HCT116 (cell line): Measurements from ENCODE around the gene INPP5K. TPM values are rescaled to one million over a fixed set of nuclear protein-coding genes. Genes with fewer than 3 reads are reported as not detected.

Experiments used
- ATAC-seq: fragments of 200-7000 bp; cut with Tn5 transposase; 2 replicates; pipeline ENCODE4 v1.9.1; 2020; ENCODE audit warnings: mild to moderate bottlenecking, moderate library complexity
- BruUV-seq: library from RNA; stranded (reverse); fragments of 400-500 nt; replicated peaks from 2 replicates; lab custom pipeline; 2021; lab: Mats Ljungman, UMichigan
- CTCF ChIA-PET: fragments of 300-600 bp; sonication (Branson Sonifier 250); formaldehyde crosslinking; loops from one replicate; lab custom pipeline; 2021; ENCODE audit warnings: antibody characterized with exemption; lab: Charles Lee
- POLR2A ChIA-PET: fragments of 300-600, 350-600 bp; sonication (Branson Sonifier 250); formaldehyde crosslinking; loops from one replicate; lab custom pipeline; 2021; ENCODE audit warnings: antibody characterized with exemption; lab: Charles Lee
- RAD21 ChIA-PET, 2 experiments: fragments of 300-600 bp; sonication (Branson Sonifier 250); formaldehyde crosslinking; loops; one replicate each; lab custom pipeline; 2023; ENCODE audit warnings: low total read pairs in 2 of 2; ENCODE audit not compliant: uncharacterized antibody in 2 of 2, unreplicated experiment in 2 of 2, low non-redundant PET in 1 of 2; lab: Charles Lee
- DNase-seq: peaks from one replicate; pipeline ENCODE4 v3.0.0-alpha.2; 2010; ENCODE audit warnings: low read depth, low spot score
- H2AFZ ChIP-seq: fragments of 200-600 bp; shearing (Covaris generic), sonication (generic); 2 replicates; pipeline ENCODE4 v1.6.1; 2017; ENCODE audit warnings: low read depth, mixed run types, mixed read lengths, antibody characterized with exemption, low read length; ENCODE audit not compliant: poor library complexity, severe bottlenecking
- H3K27ac ChIP-seq: 2 replicates; pipeline ENCODE4 v1.5.1; 2012; ENCODE audit warnings: low read depth, low read length
- H3K27me3 ChIP-seq: fragments of 200-600 bp; sonication (generic); 2 replicates; pipeline ENCODE4 v1.6.1; 2016; ENCODE audit warnings: mixed run types, low read length, mixed read lengths; ENCODE audit not compliant: insufficient read depth
- H3K36me3 ChIP-seq, 2 experiments: fragments of 200-500 bp in 1 of 2; fragments of 200-600 bp in 1 of 2; sonication (Bioruptor generic) in 1 of 2; sonication (generic) in 1 of 2; 2 replicates each; pipeline versions ENCODE4 v1.5.1 to v1.6.1; 2014 to 2016; ENCODE audit warnings: low read length in 2 of 2, inconsistent platforms in 1 of 2, mixed read lengths in 1 of 2, mixed run types in 1 of 2; ENCODE audit not compliant: insufficient read depth in 2 of 2, control insufficient read depth in 1 of 2
- H3K4me1 ChIP-seq, 2 experiments: fragments of 200-600 bp in 1 of 2; sonication (generic) in 1 of 2; 2 replicates each; pipeline versions ENCODE4 v1.5.1 to v1.6.1; 2012 to 2017; ENCODE audit warnings: low read length in 2 of 2, inconsistent platforms in 1 of 2, mild to moderate bottlenecking in 1 of 2, mixed read lengths in 1 of 2, mixed run types in 1 of 2, moderate library complexity in 1 of 2; ENCODE audit not compliant: insufficient read depth in 2 of 2, control insufficient read depth in 1 of 2
- H3K4me2 ChIP-seq: fragments of 200-600 bp; sonication (generic); 2 replicates; pipeline ENCODE4 v1.6.1; 2017; ENCODE audit warnings: mixed run types, low read length, mixed read lengths
- H3K4me3 ChIP-seq, 2 experiments: fragments of 200-600 bp in 1 of 2; sonication (generic) in 1 of 2; replicated peaks in 1 of 2; 2 replicates each; pipeline ENCODE4 v1.5.1; 2011 to 2016; ENCODE audit warnings: low read length in 2 of 2, control low read depth in 1 of 2, low read depth in 1 of 2, mild to moderate bottlenecking in 1 of 2, mixed read lengths in 1 of 2, mixed run types in 1 of 2
- H3K79me2 ChIP-seq: fragments of 200-600 bp; sonication (generic); 2 replicates; pipeline ENCODE4 v1.6.1; 2017; ENCODE audit warnings: mild to moderate bottlenecking, mixed run types, low read length, moderate library complexity, mixed read lengths; ENCODE audit not compliant: insufficient read depth
- H3K9ac ChIP-seq: fragments of 200-600 bp; sonication (generic); 2 replicates; pipeline ENCODE4 v1.6.1; 2016; ENCODE audit warnings: low read length, mixed read lengths
- H3K9me2 ChIP-seq: fragments of 200-600 bp; sonication (generic), shearing (Covaris generic); 2 replicates; pipeline ENCODE4 v1.6.1; 2017; ENCODE audit warnings: mixed run types, mild to moderate bottlenecking, moderate library complexity; ENCODE audit not compliant: insufficient read depth
- H3K9me3 ChIP-seq, 2 experiments: fragments of 200-500 bp in 1 of 2; fragments of 200-600 bp in 1 of 2; sonication (Bioruptor generic) in 1 of 2; sonication (generic) in 1 of 2; 2 replicates each; pipeline ENCODE4 v1.6.1; 2014 to 2017; ENCODE audit warnings: low read length in 2 of 2, mixed read lengths in 2 of 2, inconsistent platforms in 1 of 2, low read depth in 1 of 2, mild to moderate bottlenecking in 1 of 2, mixed run types in 1 of 2, moderate library complexity in 1 of 2; ENCODE audit not compliant: control insufficient read depth in 1 of 2, insufficient read depth in 1 of 2
- H4K20me1 ChIP-seq: fragments of 200-600 bp; sonication (generic), shearing (Covaris generic); 2 replicates; pipeline ENCODE4 v1.6.1; 2017; ENCODE audit warnings: mixed run types, mild to moderate bottlenecking, moderate library complexity; ENCODE audit not compliant: insufficient read depth
- CBX3 ChIP-seq: IDR thresholded peaks from 2 replicates; pipeline ENCODE4 v1.6.1; 2012; ENCODE audit warnings: low read depth
- CEBPB ChIP-seq: IDR thresholded peaks from 2 replicates; pipeline ENCODE4 v1.6.1; 2012; ENCODE audit warnings: low read depth
- CTCF ChIP-seq, 3 experiments: fragments of 200-600 bp in 1 of 3; sonication (generic) in 1 of 3; IDR thresholded peaks in 2 of 3; conservative IDR thresholded peaks in 1 of 3; 2 replicates each; pipeline ENCODE4 v1.5.1; 2012 to 2017; ENCODE audit warnings: low read depth in 2 of 3, low read length in 2 of 3, antibody characterized with exemption in 1 of 3, borderline replicate concordance in 1 of 3, control low read depth in 1 of 3, mild to moderate bottlenecking in 1 of 3, mixed read lengths in 1 of 3, mixed run types in 1 of 3, moderate library complexity in 1 of 3; ENCODE audit not compliant: insufficient read depth in 1 of 3
- EZH2 ChIP-seq: fragments of 200-600 bp; sonication (generic); IDR thresholded peaks from 2 replicates; pipeline ENCODE4 v1.6.1; 2017; ENCODE audit warnings: antibody characterized with exemption, mixed run types
- EZH2phosphoT487 ChIP-seq: fragments of 200-600 bp; IDR thresholded peaks from 2 replicates; pipeline ENCODE4 v1.6.1; 2018; ENCODE audit warnings: antibody characterized with exemption, borderline replicate concordance
- FOSL1 ChIP-seq: IDR thresholded peaks from 2 replicates; pipeline ENCODE4 v1.6.1; 2012; ENCODE audit warnings: low read depth
- JUND ChIP-seq: IDR thresholded peaks from 2 replicates; pipeline ENCODE4 v1.6.1; 2012
- MAX ChIP-seq: IDR thresholded peaks from 2 replicates; pipeline ENCODE4 v1.6.1; 2012
- POLR2A ChIP-seq: IDR thresholded peaks from 2 replicates; pipeline ENCODE4 v1.7.0; 2011; ENCODE audit warnings: borderline replicate concordance; ENCODE audit not compliant: insufficient read depth, insufficient read length; ENCODE audit errors: extremely low read depth
- RAD21 ChIP-seq: IDR thresholded peaks from 2 replicates; pipeline ENCODE4 v1.6.1; 2012; ENCODE audit warnings: low read depth, mild to moderate bottlenecking
- SP1 ChIP-seq: IDR thresholded peaks from 2 replicates; pipeline ENCODE4 v1.6.1; 2012; ENCODE audit warnings: low read depth
- TCF7L2 ChIP-seq: IDR thresholded peaks from 2 replicates; pipeline ENCODE4 v1.7.0; 2011; ENCODE audit warnings: borderline replicate concordance, inconsistent platforms; ENCODE audit not compliant: insufficient read depth, insufficient read length; ENCODE audit errors: extremely low read depth
- intact Hi-C: fragments of 100-400 bp; cut with micrococcal nuclease; formaldehyde crosslinking; loops from 2 replicates; pipeline ENCODE4 v1.10.0; 2022
- total RNA-seq: library from RNA; stranded (reverse); gene quantifications from one replicate; pipeline ENCODE4 v1.2.1, GENCODE V29; 2021; ENCODE audit not compliant: unreplicated experiment
- TF ChIP-seq, protein P1 (sequence below): IDR thresholded peaks from 2 replicates; pipeline ENCODE4 v1.6.1; 2012
- TF ChIP-seq, protein P2 (sequence below): IDR thresholded peaks from 2 replicates; pipeline ENCODE4 v1.6.1; 2011; ENCODE audit warnings: mild to moderate bottlenecking, low read length, moderate library complexity; ENCODE audit not compliant: insufficient replicate concordance; ENCODE audit errors: extremely low read depth

INPP5K gene
- total RNA-seq, 1 experiment from 2014 or later = 25.6 TPM

DNA sequence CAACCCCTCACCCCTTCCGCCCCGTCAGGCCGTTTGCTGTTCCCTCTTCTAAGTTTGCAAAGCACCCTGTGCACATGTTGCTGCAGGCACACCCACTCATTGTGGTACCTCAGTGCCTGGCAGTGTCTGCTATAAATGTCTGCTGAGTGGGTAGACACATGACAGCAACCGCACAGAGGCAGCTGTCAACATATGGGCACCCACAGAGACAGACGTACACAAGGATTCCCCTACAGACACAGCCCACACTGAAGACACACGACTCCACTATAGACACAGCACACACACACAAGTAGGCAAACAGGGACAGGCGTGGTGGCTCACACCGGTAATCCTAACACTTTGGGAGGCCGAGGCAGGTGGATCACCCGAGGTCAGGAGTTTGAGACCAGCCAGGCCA, 42.6 kb downstream of the INPP5K start:
- no TSS peak for BruUV-seq
- Histone ChIP-seq H3K9me2 (no peaks in the 10 kb centered on the region), H3K36me3 (peaks cover 20 to 40% of the 10 kb centered on the region in 2 experiments; a peak in 3 of 4 replicates), H3K27me3 (no peaks in the 10 kb centered on the region), H3K4me2 (no peak overlapping the region), H3K79me2 (peaks cover 3% of the 10 kb centered on the region; the same call in 1 of the 2 replicates), H4K20me1 (no peaks in the 10 kb centered on the region), H3K27ac (no peak overlapping the region), H3K9ac (no peak overlapping the region), H3K4me1 (no peaks in the 10 kb centered on the region), H3K4me3 (no peak overlapping the region), H3K9me3 (no peaks in the 10 kb centered on the region), H2AFZ (no peak overlapping the region)
- DNase-seq = no peak
- ATAC-seq = no peak
- TF ChIP-seq, protein P1, sequence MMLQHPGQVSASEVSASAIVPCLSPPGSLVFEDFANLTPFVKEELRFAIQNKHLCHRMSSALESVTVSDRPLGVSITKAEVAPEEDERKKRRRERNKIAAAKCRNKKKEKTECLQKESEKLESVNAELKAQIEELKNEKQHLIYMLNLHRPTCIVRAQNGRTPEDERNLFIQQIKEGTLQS = no peak
- no peak for TF ChIP-seq CEBPB
- TF ChIP-seq RAD21 = no peak
- TF ChIP-seq SP1 = no peak
- no peak for TF ChIP-seq JUND
- TF ChIP-seq CTCF (IDR thresholded peaks at IDR 0.05 in 2 of 3, conservative IDR thresholded peaks at IDR 0.05 in 1 of 3; ENCODE audit: borderline replicate concordance in 1 of 3, insufficient read depth in 1 of 3, low read depth in 2 of 3, low read length in 2 of 3) = no peak
- no peak for TF ChIP-seq CBX3
- no peak for TF ChIP-seq FOSL1
- TF ChIP-seq EZH2 = no peak
- TF ChIP-seq MAX = no peak
- no peak for TF ChIP-seq TCF7L2
- TF ChIP-seq EZH2phosphoT487 = no peak
- TF ChIP-seq POLR2A = no peak
- TF ChIP-seq, protein P2, sequence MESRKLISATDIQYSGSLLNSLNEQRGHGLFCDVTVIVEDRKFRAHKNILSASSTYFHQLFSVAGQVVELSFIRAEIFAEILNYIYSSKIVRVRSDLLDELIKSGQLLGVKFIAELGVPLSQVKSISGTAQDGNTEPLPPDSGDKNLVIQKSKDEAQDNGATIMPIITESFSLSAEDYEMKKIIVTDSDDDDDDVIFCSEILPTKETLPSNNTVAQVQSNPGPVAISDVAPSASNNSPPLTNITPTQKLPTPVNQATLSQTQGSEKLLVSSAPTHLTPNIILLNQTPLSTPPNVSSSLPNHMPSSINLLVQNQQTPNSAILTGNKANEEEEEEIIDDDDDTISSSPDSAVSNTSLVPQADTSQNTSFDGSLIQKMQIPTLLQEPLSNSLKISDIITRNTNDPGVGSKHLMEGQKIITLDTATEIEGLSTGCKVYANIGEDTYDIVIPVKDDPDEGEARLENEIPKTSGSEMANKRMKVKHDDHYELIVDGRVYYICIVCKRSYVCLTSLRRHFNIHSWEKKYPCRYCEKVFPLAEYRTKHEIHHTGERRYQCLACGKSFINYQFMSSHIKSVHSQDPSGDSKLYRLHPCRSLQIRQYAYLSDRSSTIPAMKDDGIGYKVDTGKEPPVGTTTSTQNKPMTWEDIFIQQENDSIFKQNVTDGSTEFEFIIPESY = no peak
- POLR2A ChIA-PET = interaction anchor here (1.9 kb wide), 1 partner anchor 11 kb away, joined by 5 read pairs; no protein-coding TSS in a partner anchor
- intact Hi-C loops = no loop called here
- RAD21 ChIA-PET = no interaction called here
- CTCF ChIA-PET = no interaction called here
